Measurements from ENCODE around the gene OR8J3.

Gene OR8J3

GRCh38 chr11:56103210-56103737 lies 36.7 kb downstream of the OR8J3 start, which contains the start of gene OR8H2:
TSS of gene OR8H2 (plus strand) at chr11:56103687. CDS start at chr11:56105043, 1,356 bp downstream.
- Histone ChIP-seq H3K4me3 (ENCODE audit: low read length in 2 of 2) (no peak within 1 kb of the TSS), H3K9ac (ENCODE audit: low read length in 2 of 2) (no peak within 1 kb of the TSS), H3K27me3 (ENCODE audit: control insufficient read depth in 1 of 2, insufficient read depth in 2 of 2, low read length in 2 of 2) (no peaks in the 10 kb centered on the region), H3K9me3 (ENCODE audit: control insufficient read depth in 2 of 2, low read length in 2 of 2) (no peaks in the 10 kb centered on the region), H3K36me3 (ENCODE audit: control insufficient read depth in 2 of 2, insufficient read depth in 2 of 2, low read length in 2 of 2) (no peaks in the 10 kb centered on the region), H3K27ac (ENCODE audit: low read length) (no peak within 1 kb of the TSS), H3K4me1 (ENCODE audit: control insufficient read depth, insufficient read depth, low read length) (no peaks in the 10 kb centered on the region)

- Histone ChIP-seq H3K4me3 (ENCODE audit: low read length in 2 of 2) (no peak within 1 kb of the TSS), H3K27ac (ENCODE audit: low read length) (no peak within 1 kb of the TSS), H3K27me3 (ENCODE audit: control insufficient read depth in 1 of 2, insufficient read depth in 2 of 2, low read length in 2 of 2) (no peaks in the 10 kb centered on the region), H3K36me3 (ENCODE audit: control insufficient read depth in 2 of 2, insufficient read depth in 2 of 2, low read length in 2 of 2) (no peaks in the 10 kb centered on the region), H3K9me3 (ENCODE audit: control insufficient read depth in 2 of 2, low read length in 2 of 2) (no peaks in the 10 kb centered on the region), H3K4me1 (ENCODE audit: control insufficient read depth, insufficient read depth, low read length) (no peaks in the 10 kb centered on the region), H3K9ac (ENCODE audit: low read length in 2 of 2) (no peak within 1 kb of the TSS)
Observed at GRCh38 chr11:56093008-56093407, 47.0 kb downstream of the OR8J3 start, which contains the start of gene OR8I2. TSS of gene OR8I2 (plus strand) at chr11:56093308. CDS start at chr11:56093308, 0 bp downstream.

- Histone ChIP-seq H3K27ac (ENCODE audit: low read length) (no peak overlapping the region), H3K9ac (ENCODE audit: low read length in 2 of 2) (no peak overlapping the region), H3K36me3 (ENCODE audit: control insufficient read depth in 2 of 2, insufficient read depth in 2 of 2, low read length in 2 of 2) (no peaks in the 10 kb centered on the region), H3K27me3 (ENCODE audit: control insufficient read depth in 1 of 2, insufficient read depth in 2 of 2, low read length in 2 of 2) (no peaks in the 10 kb centered on the region), H3K4me3 (ENCODE audit: low read length in 2 of 2) (no peak overlapping the region), H3K4me1 (ENCODE audit: control insufficient read depth, insufficient read depth, low read length) (no peaks in the 10 kb centered on the region), H3K9me3 (ENCODE audit: control insufficient read depth in 2 of 2, low read length in 2 of 2) (no peaks in the 10 kb centered on the region)
Observed at GRCh38 chr11:56089697-56090096, 50.3 kb downstream of the OR8J3 start.

All from stomach smooth muscle (tissue), 2 donors.